Adipose tissue (tissue), 3 donors: ENCODE results near the gene DPH3. TPM values are rescaled to one million over a fixed set of nuclear protein-coding genes. Genes with fewer than 3 reads are reported as not detected.
"Not testable (repeated sequence)": the region's sequence is repeated elsewhere in the genome, so short reads cannot be mapped to it uniquely, and the experiment has no call there.

Source experiments
- H3K27ac ChIP-seq: one replicate; pipeline ENCODE4 v1.5.1; 2013; ENCODE audit warnings: low read depth, low read length
- WGBS, 3 donors: extraction: QIAGEN DNeasy Blood & Tissue Kit; methylation state at CpG; one replicate each; pipeline ENCODE4 v1.1.7; 2013; 5-methylcytosine and 5-hydroxymethylcytosine counted together
- polyA plus RNA-seq, 3 donors: library from polyadenylated mRNA; stranded (reverse); fragments of 200-250 nt; gene quantifications; one replicate each; pipeline ENCODE4 v1.2.3, GENCODE V29; 2013
- donor health status: healthy with polysubstance abuse.
- donor health status: Bipolar disorder and iron deficiency.
- donor health status: healthy.

DPH3 gene
- polyA plus RNA-seq, result 10 to 100 TPM in 2 of 3 donors, 1 to 10 TPM in 1; 5.3 to 27.3 (median 16.0) TPM

- WGBS, 3 donors, result 0% methylated on average over 61 of the region's 61 CpGs
- peak within 1 kb of the TSS; percentile 84 for H3K27ac ChIP-seq
These were observed at the start of gene DPH3, which contains the start of gene OXNAD1 for GRCh38 chr3:16264708-16265454. DPH3 (minus strand) TSS chr3:16264943; CDS start chr3:16264876, 67 bp downstream. OXNAD1 (plus strand) TSS chr3:16265212; CDS start chr3:16270953, 5,741 bp downstream.

DNA sequence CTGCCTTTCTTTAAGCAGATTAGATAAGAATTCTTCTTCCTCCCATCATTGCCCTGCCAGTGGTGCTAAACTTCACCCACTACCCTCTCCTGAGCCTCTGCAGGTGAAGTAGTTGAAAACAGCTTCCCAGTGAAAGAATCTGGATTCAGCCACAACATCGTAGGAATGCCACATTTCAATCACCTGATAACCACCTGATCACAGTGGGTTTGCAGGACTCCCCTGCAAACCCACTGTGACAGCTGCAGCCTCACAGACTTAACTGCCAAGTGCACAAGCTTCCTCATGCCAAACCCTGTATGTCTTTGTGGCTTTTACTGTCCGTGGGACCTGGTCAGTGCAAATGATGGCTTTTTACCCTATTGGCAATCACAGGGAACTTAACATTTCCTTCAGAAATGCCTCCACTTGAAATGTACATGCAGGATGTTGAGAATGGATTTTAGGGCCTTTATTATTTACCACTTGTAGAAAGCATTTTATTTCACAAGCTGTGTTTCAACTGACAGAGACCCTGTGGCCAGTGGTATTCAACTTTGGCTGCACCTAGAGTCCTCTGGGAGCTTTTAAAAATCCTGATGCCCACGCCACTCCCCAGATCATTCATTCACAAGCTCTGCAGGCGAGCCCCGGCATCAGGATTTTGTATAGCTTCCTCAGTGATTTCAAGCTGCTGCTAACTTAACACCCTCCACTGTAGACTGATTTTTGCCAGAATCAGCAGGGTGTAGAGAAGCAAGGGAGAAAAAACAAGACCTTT is 49.3 kb upstream of the DPH3 start:
- WGBS, 3 donors, result 68 to 91% (median 76%) methylated on average over 5 of the region's 5 CpGs
- no peak overlapping the region for H3K27ac ChIP-seq

- 24 to 72% (median 34%) methylated on average over 6 of the region's 6 CpGs for WGBS, 3 donors
- H3K27ac ChIP-seq, result no peak overlapping the region
These were observed 47.3 kb upstream of the DPH3 start for GRCh38 chr3:16311960-16312451.

- WGBS, 3 donors, result 95 to 97% (median 95%) methylated on average over 7 of the region's 7 CpGs
These were observed 45.7 kb upstream of the DPH3 start for GRCh38 chr3:16310486-16310885.

GRCh38 chr3:16309558-16309957 is 44.8 kb upstream of the DPH3 start:
- WGBS, 3 donors, result 50 to 86% (median 67%) methylated on average over 1 to 2 of the region's 2 CpGs
- no peak overlapping the region for H3K27ac ChIP-seq

More at GRCh38 chr3:16310486-16310885, 45.7 kb upstream of the DPH3 start:
- H3K27ac ChIP-seq, result not testable (repeated sequence)

DNA sequence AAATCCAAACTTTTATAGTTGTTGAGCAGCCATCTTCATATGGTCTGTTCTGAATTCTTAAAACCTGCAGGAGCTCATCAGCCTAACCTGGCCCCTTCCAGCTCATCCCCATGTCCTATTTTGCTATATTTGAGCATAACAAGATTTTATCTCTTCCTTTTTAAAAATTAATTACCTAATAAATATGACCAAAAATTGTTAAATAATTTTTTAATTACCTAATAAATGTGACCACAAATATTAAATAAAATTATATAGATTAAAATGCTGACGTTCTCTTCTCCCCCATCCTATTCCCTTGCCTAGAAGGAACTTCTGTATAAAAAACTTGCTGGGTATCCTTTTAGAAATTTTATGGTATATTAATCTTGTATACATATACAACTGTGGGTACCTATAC is 44.0 kb upstream of the DPH3 start:
- H3K27ac ChIP-seq, result no peak overlapping the region
- WGBS, 3 donors, result 90 to 100% (median 91%) methylated on average over 1 of the region's 1 CpG

DNA sequence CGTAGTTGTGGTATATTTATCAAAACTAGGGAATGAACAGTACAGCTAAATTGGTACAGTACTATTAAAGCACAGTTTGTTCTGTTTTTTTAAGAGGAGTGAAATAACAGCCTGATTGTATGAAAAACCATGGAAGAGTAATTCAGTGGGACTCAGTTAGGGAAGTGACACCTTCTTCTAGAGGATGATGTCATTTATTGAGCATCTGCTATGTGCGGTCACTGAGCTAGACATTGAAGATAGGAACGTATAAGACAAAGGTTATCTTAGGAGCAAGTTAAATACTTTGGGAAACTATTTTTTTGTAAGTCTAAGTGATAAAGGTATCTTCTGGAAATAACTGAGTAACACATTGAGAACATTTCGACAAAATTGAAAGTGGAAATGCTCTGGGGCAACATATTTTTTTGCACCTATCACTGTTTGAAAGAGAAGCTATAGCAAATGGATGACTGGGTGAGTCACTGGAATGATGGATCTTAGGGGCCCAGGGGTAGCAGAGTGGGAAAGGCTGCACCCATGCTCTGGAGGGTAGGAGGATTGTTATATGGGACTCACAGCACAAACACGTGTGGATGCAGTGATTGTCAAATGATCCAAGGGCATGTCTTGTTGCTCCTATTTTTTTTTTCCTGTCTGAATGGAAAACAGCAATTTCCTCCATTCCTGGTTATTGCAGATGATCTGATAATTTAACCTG is 43.2 kb upstream of the DPH3 start:
- no peak overlapping the region for H3K27ac ChIP-seq
- 85 to 91% (median 86%) methylated on average over 5 of the region's 5 CpGs for WGBS, 3 donors

DNA sequence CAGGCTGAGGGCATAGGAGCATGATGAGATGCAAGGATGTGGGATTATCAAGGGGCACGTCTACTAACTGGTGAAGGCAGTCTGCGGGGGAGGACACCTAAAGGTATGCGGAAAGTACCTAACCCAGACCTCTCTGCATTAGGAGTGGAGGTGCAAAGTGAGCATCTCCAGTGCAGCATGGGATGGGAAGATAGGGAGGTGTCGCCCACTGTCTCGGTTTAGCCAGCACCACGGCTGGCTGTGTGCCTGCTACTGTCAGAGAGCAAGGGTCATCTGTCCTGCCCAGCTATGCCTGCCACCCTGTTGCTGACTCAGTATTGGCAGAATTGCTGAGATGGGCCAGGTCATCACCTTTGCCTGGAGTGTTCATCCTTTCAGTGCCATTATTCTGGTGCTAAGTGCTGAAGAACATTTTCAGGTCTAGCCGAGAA is 40.4 kb upstream of the DPH3 start:
- 85 to 91% (median 85%) methylated on average over 7 of the region's 7 CpGs for WGBS, 3 donors
- H3K27ac ChIP-seq, result no peak overlapping the region

DNA sequence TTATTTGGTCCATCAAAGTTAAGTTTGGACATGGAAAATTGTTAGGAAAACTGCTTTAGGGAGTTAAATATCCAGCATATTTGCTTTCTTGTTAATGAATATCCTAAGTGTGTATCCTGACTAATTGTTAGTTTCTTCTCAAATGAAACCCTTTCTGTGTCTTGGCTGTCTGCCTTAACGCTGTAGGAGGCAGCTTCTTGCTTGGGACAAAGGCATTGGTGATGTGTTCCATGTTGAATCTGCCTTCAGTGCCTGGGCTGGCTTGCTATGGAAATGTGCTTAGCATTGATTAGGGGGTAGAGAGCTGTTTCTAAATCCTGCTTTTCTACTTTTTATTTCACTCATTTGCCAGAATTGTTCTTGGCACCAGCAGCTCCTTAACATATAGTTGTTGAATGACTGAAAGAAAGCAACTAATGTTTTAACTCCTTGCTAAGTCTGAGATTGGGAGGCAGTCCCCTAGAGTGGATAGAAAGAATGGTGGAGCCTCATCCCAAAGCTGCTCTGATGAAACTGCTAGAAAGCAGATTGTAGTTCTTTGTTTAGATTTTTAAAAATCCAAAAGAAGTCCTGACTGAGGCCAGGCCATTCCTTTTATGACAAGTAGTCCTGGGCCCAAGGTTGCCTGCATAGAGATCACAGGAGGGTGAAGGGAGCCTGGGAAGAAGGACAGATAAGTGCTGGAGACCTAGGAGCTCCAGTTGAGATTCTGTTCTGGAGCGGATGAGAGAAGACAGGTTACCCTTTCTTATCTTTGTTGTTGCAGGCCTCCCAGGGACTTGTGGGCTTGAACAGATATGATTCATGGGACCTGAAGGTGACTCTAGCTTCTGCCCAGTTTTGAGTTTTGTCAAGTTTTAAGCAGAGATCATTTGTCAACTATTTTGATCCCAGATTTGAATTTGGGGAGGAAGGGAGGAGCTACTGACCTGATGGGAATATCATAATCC is 39.6 kb upstream of the DPH3 start:
- WGBS, 3 donors, result 81 to 91% (median 89%) methylated on average over 2 of the region's 2 CpGs
- no peak overlapping the region for H3K27ac ChIP-seq

- no peak overlapping the region for H3K27ac ChIP-seq
- WGBS, 3 donors, result 51 to 77% (median 62%) methylated on average over 2 of the region's 2 CpGs
These were observed 38.4 kb upstream of the DPH3 start for GRCh38 chr3:16303037-16303575.

- WGBS, 3 donors, result 78 to 83% (median 80%) methylated on average over 6 of the region's 6 CpGs
- H3K27ac ChIP-seq, result no peak overlapping the region
These were observed 37.4 kb upstream of the DPH3 start for GRCh38 chr3:16302082-16302631.

DNA sequence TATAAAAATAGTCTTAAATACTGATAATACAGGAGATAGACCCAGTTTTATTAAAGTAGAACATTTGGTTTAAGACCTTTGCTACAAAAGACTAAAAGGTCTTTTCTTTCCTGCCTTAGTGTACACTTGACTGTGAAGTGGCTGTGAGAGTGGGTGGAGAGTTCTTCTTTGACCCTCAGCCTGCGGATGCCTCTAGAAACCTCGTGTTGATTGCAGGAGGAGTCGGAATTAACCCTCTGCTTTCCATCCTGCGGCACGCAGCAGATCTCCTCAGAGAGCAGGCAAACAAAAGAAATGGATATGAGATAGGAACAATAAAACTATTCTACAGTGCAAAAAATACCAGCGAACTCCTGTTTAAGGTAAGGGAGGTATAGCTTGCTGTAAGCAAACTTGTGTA is 36.8 kb upstream of the DPH3 start:
- WGBS, 3 donors, result 65 to 68% (median 65%) methylated on average over 6 of the region's 6 CpGs
- H3K27ac ChIP-seq, result no peak overlapping the region

DNA sequence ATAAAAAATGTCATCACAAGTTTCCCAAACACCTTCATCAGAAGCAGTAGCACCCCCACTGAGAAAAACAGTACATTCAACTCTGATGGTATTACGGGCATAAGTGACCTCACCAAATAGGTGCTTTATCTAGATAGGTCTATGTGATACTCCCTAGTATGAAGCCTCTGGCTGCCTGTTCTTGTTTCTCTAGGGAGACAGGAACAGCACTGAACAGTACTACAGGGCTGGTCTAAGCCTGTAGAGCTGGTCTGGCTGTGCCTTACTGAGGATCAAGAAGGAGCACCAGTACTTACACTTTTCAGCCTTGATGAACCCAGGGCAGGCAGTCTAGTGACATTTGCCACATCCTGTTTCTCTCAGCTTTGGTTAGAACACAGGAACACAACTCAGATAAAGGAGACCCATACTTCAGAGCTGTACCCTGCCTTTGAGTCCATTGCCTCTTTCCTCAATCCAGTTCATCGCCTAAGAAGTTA is 36.2 kb upstream of the DPH3 start:
- WGBS, 3 donors, result 81 to 92% (median 87%) methylated on average over 2 of the region's 2 CpGs
- no peak overlapping the region for H3K27ac ChIP-seq

DNA sequence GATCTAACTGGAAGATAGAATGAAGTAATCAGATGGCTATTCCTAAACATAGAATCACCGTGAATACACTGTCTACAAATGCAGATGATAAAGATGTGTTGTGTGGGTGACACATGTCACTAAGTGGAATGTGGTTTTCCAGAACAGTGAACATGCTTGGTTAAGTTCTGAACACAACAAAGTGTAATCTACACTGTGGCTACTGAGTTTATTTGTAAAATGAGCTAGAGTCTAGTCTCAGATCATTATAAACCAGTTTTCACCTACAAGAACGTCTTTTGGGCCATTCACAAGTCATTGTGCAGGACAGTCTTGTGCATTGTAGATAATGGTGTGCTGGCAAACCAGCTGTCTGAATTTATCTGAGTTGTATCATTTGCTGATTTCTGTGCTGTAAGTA is 35.6 kb upstream of the DPH3 start:
- WGBS, 3 donors, result 79 to 89% (median 83%) methylated on average over 2 of the region's 2 CpGs
- H3K27ac ChIP-seq, result no peak overlapping the region

DNA sequence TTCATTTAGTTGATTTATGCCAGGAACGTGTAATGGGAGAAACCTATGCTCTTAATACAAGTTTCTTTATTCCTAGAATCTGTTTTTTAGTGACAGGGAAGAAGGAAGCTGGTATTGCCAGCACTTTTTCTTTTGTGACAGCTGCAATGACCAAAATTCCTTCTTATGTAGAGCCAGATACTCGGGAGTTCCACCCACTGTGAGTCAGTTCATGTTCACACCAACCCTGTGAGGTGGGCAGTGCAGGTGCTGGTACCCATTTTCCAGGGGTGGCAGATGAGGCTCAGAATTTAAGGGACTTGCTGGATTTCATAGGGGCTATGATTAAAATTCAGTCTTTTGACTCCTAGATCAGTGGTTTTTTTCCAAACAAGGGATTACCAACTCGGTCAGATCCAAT is 35.0 kb upstream of the DPH3 start:
- WGBS, 3 donors, result 65 to 83% (median 71%) methylated on average over 3 of the region's 3 CpGs
- H3K27ac ChIP-seq, result no peak overlapping the region

DNA sequence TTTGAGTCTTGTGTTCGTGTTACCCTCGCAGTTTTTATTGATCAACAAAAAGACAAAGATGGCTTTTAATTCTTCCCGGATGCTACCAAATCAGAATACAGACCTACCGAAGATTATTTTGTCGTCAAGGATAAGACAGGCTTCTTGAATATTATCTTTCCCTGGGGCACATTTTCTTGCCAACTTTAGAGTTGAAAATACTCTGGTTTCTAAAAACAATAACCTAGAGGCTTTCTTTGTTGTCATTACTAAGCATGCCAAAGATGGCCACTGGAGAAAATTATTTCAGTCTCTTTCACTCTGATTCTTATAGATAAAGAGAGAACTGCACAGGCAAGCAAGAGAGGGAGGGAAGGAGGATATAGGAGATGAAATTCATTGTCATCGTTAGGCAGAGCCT is 34.1 kb upstream of the DPH3 start:
- H3K27ac ChIP-seq, result no peak overlapping the region
- 59 to 75% (median 61%) methylated on average over 6 of the region's 6 CpGs for WGBS, 3 donors
